Measurements from ENCODE around the gene MUCL3. TPM values are rescaled to one million over a fixed set of nuclear protein-coding genes. Genes with fewer than 3 reads are reported as not detected.

Gene MUCL3
- total RNA-seq, 6 experiments from 2014 or later, result not detected

- Mint-ChIP-seq H3K4me3 (no peak overlapping the region), H3K27me3 (ENCODE audit: insufficient read depth) (peaks cover 1% of the 10 kb centered on the region; the same call in 1 of the 2 replicates), H3K27ac (no peak overlapping the region), H3K9me3 (no peaks in the 10 kb centered on the region), H3K4me1 (ENCODE audit: low read depth) (peaks cover 9% of the 10 kb centered on the region), H3K36me3 (ENCODE audit: low read depth) (peaks cover 8% of the 10 kb centered on the region)
- no peak for TF ChIP-seq CTCF (IDR thresholded peaks at IDR 0.05)
- DNase-seq, result no peak
Measured at GRCh38 chr6:30893666-30894065, 47.1 kb upstream of the MUCL3 start.

- no peak for DNase-seq
- Mint-ChIP-seq H3K36me3 (ENCODE audit: low read depth) (peaks cover 11% of the 10 kb centered on the region), H3K27ac (no peak overlapping the region), H3K4me3 (no peak overlapping the region), H3K4me1 (ENCODE audit: low read depth) (0 out of 2 replicates have a peak, but pooled peaks cover 7% of the 10 kb centered on the region), H3K27me3 (ENCODE audit: insufficient read depth) (peaks cover 1% of the 10 kb centered on the region), H3K9me3 (no peaks in the 10 kb centered on the region)
- no peak for TF ChIP-seq CTCF (IDR thresholded peaks at IDR 0.05)
Measured at GRCh38 chr6:30894381-30894780, 46.4 kb upstream of the MUCL3 start.

GRCh38 chr6:30894935-30895334, 45.8 kb upstream of the MUCL3 start:
- Mint-ChIP-seq H3K4me1 (ENCODE audit: low read depth) (0 out of 2 replicates have a peak, but pooled peaks cover 6% of the 10 kb centered on the region), H3K36me3 (ENCODE audit: low read depth) (peaks cover 11% of the 10 kb centered on the region), H3K27ac (no peak overlapping the region), H3K27me3 (ENCODE audit: insufficient read depth) (peaks cover 1% of the 10 kb centered on the region), H3K4me3 (no peak overlapping the region), H3K9me3 (no peaks in the 10 kb centered on the region)
- TF ChIP-seq CTCF (IDR thresholded peaks at IDR 0.05), result no peak
- DNase-seq, result no peak

- Mint-ChIP-seq H3K9me3 (no peaks in the 10 kb centered on the region), H3K27me3 (ENCODE audit: insufficient read depth) (peaks cover 1% of the 10 kb centered on the region), H3K27ac (no peak overlapping the region), H3K4me3 (no peak overlapping the region), H3K4me1 (ENCODE audit: low read depth) (0 out of 2 replicates have a peak, but pooled peaks cover 1% of the 10 kb centered on the region), H3K36me3 (ENCODE audit: low read depth) (peaks cover 11% of the 10 kb centered on the region)
- no peak for TF ChIP-seq CTCF (IDR thresholded peaks at IDR 0.05)
- no peak for DNase-seq
Measured at GRCh38 chr6:30895343-30895742, 45.4 kb upstream of the MUCL3 start.

- Mint-ChIP-seq H3K4me3 (no peak overlapping the region), H3K4me1 (ENCODE audit: low read depth) (no peaks in the 10 kb centered on the region), H3K27me3 (ENCODE audit: insufficient read depth) (peaks cover 1% of the 10 kb centered on the region), H3K27ac (no peak overlapping the region), H3K9me3 (no peaks in the 10 kb centered on the region), H3K36me3 (ENCODE audit: low read depth) (peaks cover 11% of the 10 kb centered on the region)
- no peak for TF ChIP-seq CTCF (IDR thresholded peaks at IDR 0.05)
- DNase-seq, result no peak
Measured at GRCh38 chr6:30896541-30896940, 44.2 kb upstream of the MUCL3 start.

- no peak for DNase-seq
- Mint-ChIP-seq H3K27ac (no peak overlapping the region), H3K4me1 (ENCODE audit: low read depth) (peaks cover 4% of the 10 kb centered on the region; the same call in 1 of the 2 replicates), H3K36me3 (ENCODE audit: low read depth) (peaks cover 11% of the 10 kb centered on the region), H3K4me3 (no peak overlapping the region), H3K9me3 (no peaks in the 10 kb centered on the region), H3K27me3 (ENCODE audit: insufficient read depth) (peaks cover 1% of the 10 kb centered on the region)
- TF ChIP-seq CTCF (IDR thresholded peaks at IDR 0.05), result no peak
Measured at GRCh38 chr6:30897882-30898281, 42.9 kb upstream of the MUCL3 start.
